GM23338 (cell line): ENCODE measurements around the gene C5orf47. TPM values are rescaled to one million over a fixed set of nuclear protein-coding genes. Genes with fewer than 3 reads are reported as not detected.

Source experiments
- ATAC-seq: fragments of 200-7000 bp; cut with Tn5 transposase; 3 replicates; pipeline ENCODE4 v1.9.1; 2020
- DNase-seq: peaks from one replicate; pipeline ENCODE4 v3.0.0-alpha.2; 2015; ENCODE audit warnings: low spot score
- H2AFZ ChIP-seq: fragments of 200-600 bp; sonication (generic); 2 replicates; pipeline ENCODE4 v1.8.0; 2016; ENCODE audit warnings: antibody characterized with exemption, mild to moderate bottlenecking, moderate library complexity
- H3F3A ChIP-seq: fragments of 200-600 bp; sonication (generic); replicated peaks from 2 replicates; pipeline ENCODE4 v1.8.0; 2017; ENCODE audit warnings: antibody characterized with exemption, mixed run types, low read depth
- H3K27ac ChIP-seq: fragments of 200-600 bp; sonication (generic); 2 replicates; pipeline ENCODE4 v1.6.1; 2016; ENCODE audit warnings: low read depth
- H3K27me3 ChIP-seq: fragments of 200-600 bp; sonication (generic); 2 replicates; pipeline ENCODE4 v1.8.0; 2016; ENCODE audit warnings: mild to moderate bottlenecking, mixed run types, moderate library complexity; ENCODE audit not compliant: insufficient read depth
- H3K36me3 ChIP-seq: fragments of 200-600 bp; sonication (generic); 2 replicates; pipeline ENCODE4 v1.8.0; 2016; ENCODE audit warnings: mild to moderate bottlenecking; ENCODE audit not compliant: insufficient read depth
- H3K4me1 ChIP-seq: fragments of 200-600 bp; sonication (generic); 2 replicates; pipeline ENCODE4 v1.8.0; 2016; ENCODE audit warnings: mild to moderate bottlenecking, moderate library complexity; ENCODE audit not compliant: insufficient read depth
- H3K4me2 ChIP-seq: fragments of 200-600 bp; sonication (generic); 2 replicates; pipeline ENCODE4 v1.7.1; 2017; ENCODE audit warnings: mixed run types
- H3K4me3 ChIP-seq: fragments of 200-600 bp; sonication (generic); 2 replicates; pipeline ENCODE4 v1.6.1; 2016; ENCODE audit warnings: mixed run types
- H3K79me2 ChIP-seq: fragments of 200-600 bp; sonication (generic); replicated peaks from 2 replicates; pipeline ENCODE4 v1.8.0; 2017; ENCODE audit warnings: mild to moderate bottlenecking; ENCODE audit not compliant: insufficient read depth
- H3K9me2 ChIP-seq: fragments of 200-600 bp; sonication (generic); 2 replicates; pipeline ENCODE4 v1.8.0; 2017; ENCODE audit not compliant: insufficient read depth
- H4K20me1 ChIP-seq: fragments of 200-600 bp; sonication (generic); replicated peaks from 2 replicates; pipeline ENCODE4 v1.8.0; 2017; ENCODE audit warnings: mild to moderate bottlenecking; ENCODE audit not compliant: insufficient read depth
- H3K27ac Mint-ChIP-seq: 2 replicates; pipeline ENCODE4 v1.8.0; 2020; ENCODE audit warnings: inconsistent platforms, mild to moderate bottlenecking, moderate library complexity, mixed read lengths
- H3K27me3 Mint-ChIP-seq: 3 replicates; pipeline ENCODE4 v1.8.0; 2022; ENCODE audit warnings: low read depth, mild to moderate bottlenecking, moderate library complexity, mixed read lengths, inconsistent platforms; ENCODE audit not compliant: insufficient read depth, poor library complexity
- H3K36me3 Mint-ChIP-seq: 3 replicates; pipeline ENCODE4 v1.8.0; 2021; ENCODE audit warnings: low read depth, mild to moderate bottlenecking, inconsistent platforms, moderate library complexity, mixed read lengths
- H3K4me1 Mint-ChIP-seq: 3 replicates; pipeline ENCODE4 v1.8.0; 2020; ENCODE audit warnings: mild to moderate bottlenecking, inconsistent platforms, mixed read lengths
- H3K4me3 Mint-ChIP-seq: 3 replicates; pipeline ENCODE4 v1.8.0; 2021; ENCODE audit warnings: moderate library complexity, mild to moderate bottlenecking, inconsistent platforms, mixed read lengths
- H3K9me3 Mint-ChIP-seq: 3 replicates; pipeline ENCODE4 v1.8.0; 2020; ENCODE audit warnings: moderate library complexity, mild to moderate bottlenecking, inconsistent platforms, mixed read lengths
- CREB1 ChIP-seq: fragments of 250-450 bp; sonication (Bioruptor Pico); IDR thresholded peaks from 2 replicates; pipeline ENCODE4 v1.5.0; 2020; ENCODE audit warnings: low read depth, mild to moderate bottlenecking, moderate library complexity
- CTCF ChIP-seq, 2 experiments: fragments of 200-600 bp in 1 of 2; sonication (generic) in 1 of 2; conservative IDR thresholded peaks; 2 replicates each; pipeline versions ENCODE4 v1.5.1 to v1.6.1; 2016 to 2017; ENCODE audit warnings: antibody characterized with exemption in 2 of 2, low read depth in 2 of 2, mild to moderate bottlenecking in 2 of 2, moderate library complexity in 1 of 2
- EZH2 ChIP-seq: fragments of 200-600 bp; sonication (generic); IDR thresholded peaks from one replicate; pipeline ENCODE4 v1.8.0; 2017; ENCODE audit warnings: antibody characterized with exemption, mild to moderate bottlenecking, low read depth; ENCODE audit not compliant: unreplicated experiment
- EZH2phosphoT487 ChIP-seq: fragments of 200-600 bp; sonication (generic); IDR thresholded peaks from one replicate; pipeline ENCODE4 v1.8.1; 2018; ENCODE audit warnings: antibody characterized with exemption; ENCODE audit not compliant: unreplicated experiment
- NANOG ChIP-seq: IDR thresholded peaks from 2 replicates; pipeline ENCODE4 v1.6.1; 2016; ENCODE audit warnings: antibody characterized with exemption, borderline replicate concordance
- POLR2AphosphoS5 ChIP-seq: IDR thresholded peaks from 2 replicates; pipeline ENCODE4 v1.6.1; 2016; ENCODE audit warnings: antibody characterized with exemption, low read depth
- ZNF114 ChIP-seq: fragments of 250-450 bp; sonication (Bioruptor Pico); IDR thresholded peaks from 2 replicates; pipeline ENCODE4 v1.5.0; 2020; ENCODE audit warnings: mild to moderate bottlenecking, moderate library complexity
- ZNF462 ChIP-seq: fragments of 250-450 bp; sonication (Bioruptor Pico); IDR thresholded peaks from 2 replicates; pipeline ENCODE4 v1.5.0; 2020; ENCODE audit warnings: mild to moderate bottlenecking, moderate library complexity
- polyA plus RNA-seq: library from polyadenylated mRNA; unstranded; fragments of >200 nt; fragmentation: Nextera tagmentation; extraction: Ambion mirVana; gene quantifications from 2 replicates; pipeline ENCODE4 v1.2.1, GENCODE V29; 2016
- total RNA-seq: library from RNA; depleted of rRNA; stranded (reverse); fragments of >200 nt; shearing (Covaris generic); gene quantifications from 2 replicates; pipeline ENCODE4 v1.2.3, GENCODE V29; 2014
- TF ChIP-seq, protein P1 (sequence below): IDR thresholded peaks from 2 replicates; pipeline ENCODE4 v1.6.1; 2016; ENCODE audit warnings: antibody characterized with exemption

C5orf47 gene
- total and polyA plus RNA-seq, 2 experiments from 2014 or later, result 0.63 to 1.1 TPM

DNA sequence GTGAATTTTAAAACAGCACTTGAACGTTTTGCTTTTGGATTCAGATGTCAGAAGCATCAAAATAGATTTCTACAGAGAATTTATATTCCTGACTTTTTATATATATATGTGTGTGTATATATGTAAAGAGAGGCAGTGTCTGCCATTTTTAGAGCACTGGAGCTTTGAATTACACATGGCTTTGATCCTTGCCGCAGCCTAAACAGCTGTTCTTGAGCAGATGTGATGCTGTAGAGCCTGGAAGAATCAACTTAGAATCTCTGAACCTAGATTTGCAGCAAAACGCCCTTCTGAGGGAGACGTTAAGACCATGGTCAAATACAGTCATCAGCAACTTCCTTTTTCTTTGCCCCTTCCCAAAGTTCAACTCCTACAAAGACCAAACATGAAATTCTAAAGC lies 21.7 kb upstream of the C5orf47 start:
- Histone ChIP-seq H3K4me1 (peaks cover 72% of the 10 kb centered on the region), H3K79me2 (no peaks in the 10 kb centered on the region), H3K4me3 (no peak overlapping the region), H3K36me3 (no peaks in the 10 kb centered on the region), H4K20me1 (no peaks in the 10 kb centered on the region), H2AFZ (no peak overlapping the region), H3K9me2 (no peaks in the 10 kb centered on the region), H3K4me2 (no peak overlapping the region), H3K27me3 (no peaks in the 10 kb centered on the region), H3F3A (peaks cover 11% of the 10 kb centered on the region; the same call in 1 of the 2 replicates), H3K27ac (no peak overlapping the region)
- ATAC-seq, result no peak
- DNase-seq, result no peak
- peaks cover 7% of the 10 kb centered on the region; the same call in 2 of the 3 replicates for H3K9me3 Mint-ChIP-seq
- TF ChIP-seq EZH2phosphoT487, result no peak
- no peak for TF ChIP-seq POLR2AphosphoS5
- no peak for TF ChIP-seq NANOG
- TF ChIP-seq, protein P1, sequence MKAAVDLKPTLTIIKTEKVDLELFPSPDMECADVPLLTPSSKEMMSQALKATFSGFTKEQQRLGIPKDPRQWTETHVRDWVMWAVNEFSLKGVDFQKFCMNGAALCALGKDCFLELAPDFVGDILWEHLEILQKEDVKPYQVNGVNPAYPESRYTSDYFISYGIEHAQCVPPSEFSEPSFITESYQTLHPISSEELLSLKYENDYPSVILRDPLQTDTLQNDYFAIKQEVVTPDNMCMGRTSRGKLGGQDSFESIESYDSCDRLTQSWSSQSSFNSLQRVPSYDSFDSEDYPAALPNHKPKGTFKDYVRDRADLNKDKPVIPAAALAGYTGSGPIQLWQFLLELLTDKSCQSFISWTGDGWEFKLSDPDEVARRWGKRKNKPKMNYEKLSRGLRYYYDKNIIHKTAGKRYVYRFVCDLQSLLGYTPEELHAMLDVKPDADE, result no peak
- TF ChIP-seq ZNF462 (CRISPR knock-in tag), result no peak
- TF ChIP-seq CTCF (conservative IDR thresholded peaks at IDR 0.05; ENCODE audit: low read depth in 2 of 2), result no peak
- TF ChIP-seq ZNF114 (CRISPR knock-in tag), result no peak
- no peak for TF ChIP-seq EZH2
- no peak for TF ChIP-seq CREB1
- H3K27ac Mint-ChIP-seq, result no peak overlapping the region
- peaks cover 71% of the 10 kb centered on the region for H3K4me1 Mint-ChIP-seq
- peaks cover 9% of the 10 kb centered on the region for H3K27me3 Mint-ChIP-seq
- H3K36me3 Mint-ChIP-seq, result peaks cover 5% of the 10 kb centered on the region
- no peak overlapping the region for H3K4me3 Mint-ChIP-seq
